H1 (cell line): ENCODE measurements around the gene PDZD2. TPM values are rescaled to one million over a fixed set of nuclear protein-coding genes. Genes with fewer than 3 reads are reported as not detected.

Experiments used
- CHD7 ChIP-seq: fragments of 300-600 bp; sonication (generic); IDR thresholded peaks from 2 replicates; pipeline ENCODE4 v1.7.1; 2012; ENCODE audit warnings: low read length, moderate library complexity, mild to moderate bottlenecking, inconsistent platforms; ENCODE audit not compliant: insufficient replicate concordance
- polyA plus RNA-seq, 7 experiments: library from polyadenylated mRNA; depleted of rRNA in 3 of 7; stranded (reverse) in 5 of 7; unstranded in 2 of 7; fragments of >200 nt in 5 of 7; fragments of 200-250 nt in 2 of 7; gene quantifications; 1 replicate in 5 of 7; 2 replicates in 1 of 7; 4 replicates in 1 of 7; pipeline versions ENCODE4 v1.2.1 to v1.2.3, GENCODE V29; 2011 to 2013; ENCODE audit warnings: missing spikeins in 2 of 7, mixed read lengths in 2 of 7
- total RNA-seq: library from RNA; stranded (reverse); fragmentation: NEBNext Ultra II Directional; extraction: Animal tissue kit (Norgen Biotek cat#: 25700); gene quantifications from 2 replicates; pipeline ENCODE4 v1.2.1, GENCODE V29; 2021

PDZD2 gene
- total and polyA plus RNA-seq, 2 of the 8 experiments (the other 6 are each of a cell fraction or from before 2014, with no cell fraction given) = 1.2 to 6.8 TPM

GRCh38 chr5:32098890-32099310 lies 460.0 kb downstream of the PDZD2 start (continued):
- TF ChIP-seq CHD7 = no peak
